Esophagus mucosa (tissue), 1 donor: ENCODE results near the gene GABBR1. TPM values are rescaled to one million over a fixed set of nuclear protein-coding genes. Genes with fewer than 3 reads are reported as not detected.

Experiments
- ATAC-seq: fragments of 200-7000 bp; cut with Tn5 transposase; one replicate; pipeline ENCODE4 v1.9.1; 2020
- total RNA-seq: library from RNA; stranded (reverse); gene quantifications from one replicate; pipeline ENCODE4 v1.2.4, GENCODE V29; 2023
- donor health status: DM: yes; HTN: yes; CAD: no.

The GABBR1 gene
- total RNA-seq, 1 donor from 2014 or later, result 7.7 TPM

- ATAC-seq, result no peak
Measured at GRCh38 chr6:29525311-29525639, 107.7 kb downstream of the GABBR1 start.

- ATAC-seq, result no peak
Measured at GRCh38 chr6:29524444-29525310, 108.3 kb downstream of the GABBR1 start.

- ATAC-seq, result no peak
Measured at GRCh38 chr6:29524044-29524443, 108.9 kb downstream of the GABBR1 start.

GRCh38 chr6:29522227-29522626 is 110.8 kb downstream of the GABBR1 start:
- no peak for ATAC-seq

GRCh38 chr6:29521006-29521680 is 111.8 kb downstream of the GABBR1 start:
- no peak for ATAC-seq

GRCh38 chr6:29520232-29520631 is 112.8 kb downstream of the GABBR1 start:
- no peak for ATAC-seq

- no peak for ATAC-seq
Measured at GRCh38 chr6:29519291-29520010, 113.5 kb downstream of the GABBR1 start.

GRCh38 chr6:29517728-29518440 is 115.1 kb downstream of the GABBR1 start:
- ATAC-seq, result no peak

GRCh38 chr6:29517245-29517644 is 115.7 kb downstream of the GABBR1 start:
- no peak for ATAC-seq

GRCh38 chr6:29516108-29516507 is 116.9 kb downstream of the GABBR1 start:
- peak; percentile 89 for ATAC-seq

- no peak for ATAC-seq
Measured at GRCh38 chr6:29510746-29511300, 122.2 kb downstream of the GABBR1 start.

GRCh38 chr6:29510202-29510601 is 122.8 kb downstream of the GABBR1 start:
- ATAC-seq, result no peak

Other genes starting within 250 kb of the GABBR1 start
- gene OR12D2, start 237.6 kb downstream of the GABBR1 start, total RNA-seq, result not detected
- gene OR12D1, start 218.3 kb downstream of the GABBR1 start, total RNA-seq, result not detected
- gene OR10C1, start 193.9 kb downstream of the GABBR1 start, total RNA-seq, result not detected
- not detected for gene OR11A1, start 176.1 kb downstream of the GABBR1 start, total RNA-seq
- gene OR2H1, start 176.0 kb downstream of the GABBR1 start, total RNA-seq, result not detected
- gene MAS1L, start 145.2 kb downstream of the GABBR1 start, total RNA-seq, result not detected
- 1.00 TPM for gene UBD, start 73.5 kb downstream of the GABBR1 start, total RNA-seq
- not detected for gene OR2H2, start 48.1 kb downstream of the GABBR1 start, total RNA-seq
- not detected for gene MOG, start 23.9 kb upstream of the GABBR1 start, total RNA-seq
- gene ZFP57, start 48.0 kb upstream of the GABBR1 start, total RNA-seq, result 2.1 TPM
- gene HLA-F, start 90.3 kb upstream of the GABBR1 start, total RNA-seq, result 6.8 TPM
- gene HLA-G, start 194.6 kb upstream of the GABBR1 start, total RNA-seq, result 0.16 TPM